HG03103 (cell line): ENCODE data around the gene C6orf15.

ENCODE experiments used
- ATAC-seq: cut with Tn5 transposase; IDR thresholded peaks from one replicate; pipeline ENCODE4 v1.9.1; 2021; ENCODE audit warnings: low read depth; ENCODE audit not compliant: unreplicated experiment

Gene C6orf15

DNA sequence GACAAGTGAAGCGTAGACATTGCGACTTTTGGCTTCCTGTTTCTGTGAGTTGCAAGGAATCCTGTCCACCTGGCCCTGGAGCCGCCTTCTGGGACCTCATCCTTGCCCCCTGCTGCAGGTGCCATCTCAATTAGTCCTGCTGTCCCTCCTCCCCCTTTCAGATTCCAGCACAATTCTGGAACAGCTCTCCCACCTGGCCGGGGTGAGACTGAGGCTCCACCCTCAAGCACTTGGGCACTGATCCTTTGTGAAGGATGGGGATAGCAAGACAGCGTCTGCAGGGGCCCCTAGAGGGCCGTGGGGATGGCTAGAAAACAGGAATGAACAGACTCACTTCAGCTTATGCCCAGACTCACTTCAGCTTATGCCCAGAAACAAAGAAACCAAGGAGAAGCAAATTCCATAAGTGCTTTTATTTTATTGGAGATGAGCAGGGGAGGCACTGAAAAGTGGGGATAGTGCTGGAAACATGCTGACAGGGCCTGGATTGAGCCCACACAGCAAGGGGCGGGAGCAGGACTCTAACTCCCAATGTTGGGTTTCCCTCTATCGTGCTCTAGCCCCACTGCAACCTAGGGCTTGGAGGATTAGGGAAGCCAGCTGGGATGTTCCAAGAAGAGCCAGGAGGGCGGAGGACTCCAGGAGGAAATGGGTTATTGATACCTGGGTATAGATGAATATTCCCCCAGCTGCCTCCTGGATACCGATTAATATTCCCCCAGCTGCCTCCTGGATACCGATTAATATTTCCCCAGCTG, 1.4 kb downstream of the C6orf15 start:
- no peak for ATAC-seq

DNA sequence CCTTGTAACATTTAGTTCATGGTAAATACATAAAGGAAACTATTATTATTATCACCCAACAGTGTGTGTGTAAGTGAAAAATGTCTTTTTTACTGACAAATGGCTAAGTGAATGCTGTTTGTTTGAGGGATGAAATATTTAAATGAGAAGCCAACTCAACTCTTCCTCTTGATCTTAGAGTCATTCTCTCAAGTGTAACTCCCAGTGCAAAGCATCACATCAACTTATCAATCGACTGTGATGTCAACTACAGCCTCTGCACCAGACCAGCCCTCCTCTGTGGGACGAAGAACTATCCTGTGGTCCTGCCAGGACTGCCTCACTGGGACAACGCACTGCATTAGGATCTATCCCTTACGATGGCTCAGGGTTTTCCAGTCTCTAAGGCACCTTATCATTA, 5.3 kb downstream of the C6orf15 start:
- no peak for ATAC-seq

GRCh38 chr6:31103136-31103535, 9.2 kb downstream of the C6orf15 start:
- no peak for ATAC-seq

DNA sequence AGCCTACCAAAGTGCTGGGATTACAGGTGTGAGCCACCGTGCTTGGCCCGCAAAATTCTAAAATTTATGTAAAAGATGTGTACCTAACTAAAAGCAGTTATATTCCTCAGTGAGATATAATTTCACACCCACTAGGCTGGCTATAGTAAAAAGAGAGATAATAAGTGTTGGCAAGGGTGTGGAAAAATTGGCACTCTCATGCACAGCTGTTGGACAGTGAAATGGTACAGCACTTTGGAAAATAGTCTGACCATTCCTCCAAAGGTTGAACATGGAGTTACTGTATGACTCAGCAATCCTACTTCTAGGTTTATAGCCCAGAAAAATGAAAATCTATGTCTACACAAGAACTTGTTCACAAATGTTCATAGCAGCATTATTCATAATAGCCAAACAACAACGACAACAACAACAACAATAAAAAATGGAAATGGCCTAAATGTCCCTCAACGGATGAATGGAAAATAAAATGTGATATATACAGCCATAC, 13.9 kb downstream of the C6orf15 start:
- ATAC-seq: no peak

DNA sequence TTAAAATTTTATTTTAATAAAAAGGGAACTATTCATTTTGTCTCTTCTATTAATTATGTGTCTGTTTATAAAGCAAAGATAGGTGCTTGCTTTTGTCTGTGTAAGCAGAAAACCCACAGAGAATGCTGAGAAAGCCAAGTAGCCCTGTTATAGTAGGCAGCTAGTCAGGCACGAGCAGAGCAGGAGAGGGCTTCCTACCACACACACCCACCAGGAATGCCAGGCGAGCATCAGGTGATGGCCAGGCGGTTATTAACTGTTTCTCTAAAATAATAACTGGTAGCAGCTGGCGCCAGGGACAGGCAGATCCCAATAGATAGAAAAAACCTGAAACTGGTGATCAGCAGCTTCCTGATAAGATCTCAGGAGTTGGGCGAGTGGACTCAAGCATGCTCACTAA, 15.7 kb downstream of the C6orf15 start:
- no peak for ATAC-seq

- ATAC-seq: no peak
Measured at GRCh38 chr6:31096215-31096614, 16.2 kb downstream of the C6orf15 start.

- ATAC-seq: no peak
Measured at GRCh38 chr6:31094389-31094881, 17.9 kb downstream of the C6orf15 start.

GRCh38 chr6:31092769-31093505, 19.4 kb downstream of the C6orf15 start:
- ATAC-seq: no peak

DNA sequence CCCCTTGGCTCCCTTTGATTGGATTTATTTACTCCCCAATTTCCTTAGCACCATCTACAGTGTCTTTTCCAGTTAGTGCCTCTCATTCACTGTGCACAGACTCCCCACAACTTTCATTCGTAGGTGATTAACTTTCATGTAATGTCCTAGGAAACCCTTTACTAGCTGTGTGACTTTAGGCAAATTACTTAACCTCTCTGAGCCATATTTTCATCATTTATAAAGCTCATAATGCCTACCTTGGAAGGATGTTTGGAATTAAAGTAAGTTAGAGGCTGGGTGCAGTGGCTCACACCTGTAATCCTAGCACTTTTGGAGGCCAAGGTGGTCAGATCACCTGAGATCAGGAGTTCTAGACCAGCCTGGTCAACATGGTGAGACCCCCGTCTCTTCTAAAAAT, 20.1 kb downstream of the C6orf15 start:
- no peak for ATAC-seq

- no peak for ATAC-seq
Measured at GRCh38 chr6:31091680-31092079, 20.7 kb downstream of the C6orf15 start.

DNA sequence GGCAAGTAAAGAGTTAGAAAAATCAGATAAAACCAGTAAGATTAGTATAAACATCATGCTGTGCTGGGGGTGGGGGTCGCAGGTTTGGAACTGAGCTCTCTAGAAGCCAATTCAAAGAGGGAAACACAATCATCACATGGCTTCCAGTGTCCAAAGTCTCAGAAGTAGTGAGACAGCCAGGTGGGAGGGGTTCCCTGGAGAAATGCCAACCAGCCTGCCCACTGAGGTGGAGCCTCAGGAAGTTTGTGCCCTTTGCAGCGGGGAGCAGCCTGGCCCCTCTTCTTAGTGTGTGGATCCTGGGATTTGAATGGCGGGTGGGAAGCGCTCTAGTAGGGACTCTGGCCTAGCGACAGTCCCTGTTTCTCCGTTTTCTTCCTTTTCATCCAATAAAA, 21.4 kb downstream of the C6orf15 start:
- no peak for ATAC-seq

DNA sequence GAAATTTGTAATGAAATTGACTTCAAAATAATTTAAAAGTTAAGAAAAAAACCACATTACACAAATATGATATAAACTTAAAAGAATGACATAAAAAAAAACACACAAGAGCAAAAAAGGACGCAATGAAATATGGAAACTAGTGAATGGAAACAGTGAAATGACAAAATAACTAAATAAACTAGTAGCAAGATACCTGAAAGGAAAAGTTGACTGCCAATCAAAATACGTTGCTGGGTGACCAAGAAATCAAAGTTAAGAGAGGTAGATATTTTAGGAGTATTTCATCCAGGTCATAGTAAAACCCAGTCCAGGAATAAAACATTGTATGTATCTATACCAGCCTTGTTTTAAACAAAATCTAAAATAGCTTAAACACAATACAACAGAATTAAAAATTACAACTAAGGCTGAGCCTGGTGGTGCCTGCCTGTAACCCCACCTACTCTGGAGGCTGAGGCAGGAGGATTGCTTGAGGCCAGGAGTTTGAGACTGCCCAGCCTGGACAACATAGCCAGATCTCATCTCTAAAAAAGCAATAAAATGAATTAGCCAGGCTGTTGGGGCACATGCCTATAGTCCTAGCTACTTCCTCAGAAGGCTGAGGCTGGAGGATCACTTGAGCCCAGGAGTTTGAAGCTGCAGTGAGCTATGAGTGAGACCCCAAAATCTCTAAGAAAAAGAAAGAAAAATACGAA, 22.0 kb downstream of the C6orf15 start:
- ATAC-seq: no peak

DNA sequence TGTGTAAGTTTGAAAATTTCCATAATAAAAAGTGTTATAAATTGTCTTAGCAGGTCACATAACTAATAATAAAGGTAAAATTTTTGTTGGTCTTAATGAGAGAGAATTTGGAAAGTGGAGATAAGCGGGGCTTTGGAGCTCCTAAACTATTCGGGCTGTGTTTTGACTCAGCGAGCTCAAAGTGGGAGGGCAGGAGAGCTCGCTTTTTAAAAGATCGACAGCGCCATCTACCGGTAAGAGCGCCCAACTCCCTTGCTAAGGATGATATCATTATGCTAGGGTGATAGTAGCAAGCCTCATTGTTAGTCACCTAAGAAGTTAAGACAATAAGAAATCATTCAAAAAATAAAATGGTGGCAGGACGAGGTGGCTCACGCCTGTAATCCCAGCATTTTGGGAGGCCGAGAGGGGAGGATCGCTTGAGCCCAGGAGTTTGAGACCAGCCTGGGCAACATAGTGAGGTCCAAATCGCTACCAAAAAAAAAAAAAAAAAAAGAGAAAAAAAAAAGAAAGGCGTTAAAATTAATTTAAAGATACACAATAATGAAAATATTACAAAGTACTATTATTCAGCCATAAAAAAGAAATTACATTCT, 24.8 kb downstream of the C6orf15 start:
- no peak for ATAC-seq

DNA sequence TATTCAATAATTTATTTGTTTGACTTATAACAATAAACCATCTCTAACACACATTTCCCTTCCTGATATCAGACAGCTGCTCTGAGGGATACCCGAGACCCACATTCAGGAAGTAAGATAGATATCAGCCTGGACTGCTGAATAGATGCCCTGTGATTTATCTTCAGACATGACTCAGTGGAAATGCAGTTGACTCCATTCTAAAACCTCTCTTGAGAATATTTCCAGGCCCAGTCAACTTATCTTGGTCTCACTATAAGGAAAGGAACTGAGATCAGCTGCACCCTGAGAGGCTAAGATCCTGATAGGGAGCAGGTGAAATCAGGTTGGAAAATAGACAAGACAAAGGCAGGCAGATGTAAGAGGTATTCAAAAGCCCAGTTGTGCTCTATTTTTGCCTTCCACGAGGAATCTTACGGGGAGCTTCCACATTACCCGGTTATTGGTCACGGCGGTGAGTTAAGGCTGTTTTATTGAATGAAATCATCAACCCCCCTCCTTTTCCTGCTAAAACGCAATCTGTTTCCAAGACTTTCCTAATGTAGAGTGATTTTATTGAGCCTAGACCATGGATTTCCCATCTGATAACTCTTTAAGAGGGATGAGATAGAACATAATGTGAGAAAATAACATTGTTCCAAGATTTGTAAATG, 25.5 kb downstream of the C6orf15 start:
- no peak for ATAC-seq

GRCh38 chr6:31083742-31084354, 28.5 kb downstream of the C6orf15 start:
- no peak for ATAC-seq

DNA sequence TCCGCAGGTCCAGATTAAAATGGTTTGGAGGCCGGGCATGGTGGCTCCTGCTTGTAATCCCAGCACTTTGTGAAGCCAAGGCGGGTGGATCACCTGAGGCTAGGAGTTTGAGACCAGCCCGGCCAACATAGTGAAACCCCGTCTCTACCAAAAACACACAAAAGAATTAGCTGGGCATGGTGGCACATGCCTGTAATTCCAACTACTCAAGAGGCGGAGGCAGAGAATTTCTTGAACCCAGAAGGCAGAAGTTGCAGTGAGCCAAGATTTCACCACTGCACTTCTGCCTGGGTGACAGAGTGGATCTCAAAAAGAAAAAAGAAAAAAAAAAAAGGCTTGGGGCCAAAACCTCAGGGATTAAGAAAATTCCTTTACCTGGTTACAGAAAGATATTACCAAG, 30.5 kb downstream of the C6orf15 start:
- ATAC-seq: no peak

DNA sequence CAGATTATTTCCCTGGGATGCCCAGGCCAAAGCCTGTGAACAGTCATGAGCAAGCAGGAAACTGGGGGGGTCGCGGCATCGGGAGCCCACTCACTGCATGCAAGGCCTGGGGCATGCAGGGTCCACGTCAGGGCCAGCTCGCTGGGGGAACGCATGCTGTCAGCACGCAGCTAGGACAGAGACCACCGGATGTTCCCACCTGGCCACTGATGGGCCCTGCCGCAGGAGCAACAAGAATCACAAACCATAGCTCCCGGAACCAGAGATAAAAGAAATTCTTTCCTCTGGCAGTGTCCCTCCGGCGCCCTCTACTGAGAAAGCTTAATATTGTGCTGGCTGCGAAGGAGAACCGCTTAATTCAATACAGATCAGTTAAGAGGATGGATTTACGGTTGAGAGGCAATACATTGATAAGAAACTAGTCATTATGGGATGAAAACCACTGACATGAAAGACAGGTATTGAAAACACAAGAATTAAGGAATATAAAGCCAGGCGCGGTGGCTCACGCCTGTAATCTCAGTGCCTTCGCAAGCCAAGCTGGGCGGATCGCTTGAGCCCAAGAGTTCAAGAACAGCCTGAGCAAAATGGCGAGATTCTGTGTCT, 32.6 kb downstream of the C6orf15 start:
- ATAC-seq: no peak

DNA sequence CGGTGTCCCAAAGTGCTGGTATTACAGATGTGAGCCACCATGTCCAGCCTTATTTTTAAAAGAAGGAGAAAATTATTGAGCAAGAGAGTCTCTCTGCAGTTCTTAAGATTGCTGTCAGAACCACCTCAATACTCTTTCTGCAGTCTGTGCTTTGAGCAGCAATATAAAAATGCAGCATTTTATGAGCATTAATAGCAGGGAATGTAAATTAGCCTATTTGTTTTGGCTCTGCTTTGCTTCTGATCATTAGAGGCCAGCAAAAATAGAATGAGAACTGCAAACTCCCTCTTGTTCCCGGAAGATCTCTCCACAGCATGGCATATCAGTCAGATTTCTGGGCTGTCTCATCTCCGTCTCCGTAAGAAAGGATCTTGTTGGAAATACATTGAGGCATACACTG, 35.8 kb downstream of the C6orf15 start:
- ATAC-seq: no peak

GRCh38 chr6:31075528-31075927, 36.8 kb downstream of the C6orf15 start:
- no peak for ATAC-seq

DNA sequence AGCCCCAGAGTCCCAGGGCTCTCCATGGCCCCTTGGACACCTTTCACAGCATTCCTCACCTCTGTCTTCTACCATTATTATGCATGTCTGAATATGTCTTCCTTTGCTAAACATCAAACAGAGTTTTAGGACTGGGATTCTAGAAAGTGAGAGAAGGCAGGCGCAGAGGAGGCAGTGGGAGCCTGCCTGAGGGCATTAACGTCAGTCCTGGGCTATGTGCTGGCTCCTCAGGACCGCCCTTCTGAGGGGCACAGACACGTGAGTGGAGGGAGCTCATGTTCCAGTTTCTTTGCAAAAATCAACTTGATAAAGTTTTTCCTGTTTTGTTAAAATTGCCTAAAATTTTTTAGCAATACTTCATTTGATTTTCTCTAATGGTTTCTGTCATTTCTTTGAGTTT, 38.0 kb downstream of the C6orf15 start:
- ATAC-seq: no peak
